SU-DHL-6 (cell line): ENCODE measurements around the gene BCL2.

Source experiments
- EZH2phosphoT487 ChIP-seq: fragments of 200-600 bp; sonication (generic), shearing (Covaris generic); conservative IDR thresholded peaks from 2 replicates; pipeline ENCODE4 v1.6.1; 2018; ENCODE audit warnings: mild to moderate bottlenecking, antibody characterized with exemption, low read length, moderate library complexity, mixed read lengths
- TF ChIP-seq, protein P1 (sequence below): fragments of 200-600 bp; sonication (generic); IDR thresholded peaks from one replicate; pipeline ENCODE4 v1.5.1; 2017; ENCODE audit warnings: antibody characterized with exemption, mild to moderate bottlenecking, low read length, moderate library complexity; ENCODE audit not compliant: insufficient read depth, poor library complexity, severe bottlenecking

DNA sequence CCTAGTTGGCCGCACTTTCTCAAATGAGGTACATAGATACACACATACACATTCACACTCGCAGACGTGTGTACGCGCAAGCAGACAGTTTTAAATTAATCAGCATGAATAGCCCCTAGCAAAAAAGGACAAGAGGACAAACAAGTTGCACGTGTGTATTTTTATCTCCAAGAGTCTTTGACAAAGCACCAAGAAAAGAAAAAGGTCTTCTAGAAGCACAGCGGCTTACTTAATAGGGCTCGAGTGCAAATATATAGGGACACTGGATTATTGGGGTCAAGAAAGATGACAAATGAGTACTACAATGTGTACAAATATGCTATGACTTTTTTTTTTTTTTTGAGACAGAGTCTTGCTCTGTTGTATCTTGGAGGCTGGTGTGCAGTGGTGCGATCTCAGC is 1.7 kb upstream of the BCL2 start:
- TF ChIP-seq, protein P1, sequence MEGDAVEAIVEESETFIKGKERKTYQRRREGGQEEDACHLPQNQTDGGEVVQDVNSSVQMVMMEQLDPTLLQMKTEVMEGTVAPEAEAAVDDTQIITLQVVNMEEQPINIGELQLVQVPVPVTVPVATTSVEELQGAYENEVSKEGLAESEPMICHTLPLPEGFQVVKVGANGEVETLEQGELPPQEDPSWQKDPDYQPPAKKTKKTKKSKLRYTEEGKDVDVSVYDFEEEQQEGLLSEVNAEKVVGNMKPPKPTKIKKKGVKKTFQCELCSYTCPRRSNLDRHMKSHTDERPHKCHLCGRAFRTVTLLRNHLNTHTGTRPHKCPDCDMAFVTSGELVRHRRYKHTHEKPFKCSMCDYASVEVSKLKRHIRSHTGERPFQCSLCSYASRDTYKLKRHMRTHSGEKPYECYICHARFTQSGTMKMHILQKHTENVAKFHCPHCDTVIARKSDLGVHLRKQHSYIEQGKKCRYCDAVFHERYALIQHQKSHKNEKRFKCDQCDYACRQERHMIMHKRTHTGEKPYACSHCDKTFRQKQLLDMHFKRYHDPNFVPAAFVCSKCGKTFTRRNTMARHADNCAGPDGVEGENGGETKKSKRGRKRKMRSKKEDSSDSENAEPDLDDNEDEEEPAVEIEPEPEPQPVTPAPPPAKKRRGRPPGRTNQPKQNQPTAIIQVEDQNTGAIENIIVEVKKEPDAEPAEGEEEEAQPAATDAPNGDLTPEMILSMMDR, result no peak
- no peak for TF ChIP-seq EZH2phosphoT487
